IMR-90 (cell line): ENCODE measurements around the gene URB2. TPM values are rescaled to one million over a fixed set of nuclear protein-coding genes. Genes with fewer than 3 reads are reported as not detected.
A peak's percentile ranks its signal among the peaks of the same experiment; 100 is the strongest.

Experiments
- ATAC-seq: fragments of 200-7000 bp; cut with Tn5 transposase; 2 replicates; pipeline ENCODE4 v1.9.1; 2020; ENCODE audit warnings: low read depth, mild to moderate bottlenecking, moderate library complexity
- BruUV-seq: library from RNA; stranded (reverse); fragments of 400-500 nt; replicated peaks from 2 replicates; lab custom pipeline; 2021; lab: Mats Ljungman, UMichigan
- CTCF ChIA-PET: fragments of 300-600 bp; formaldehyde crosslinking; extraction: SDS; loops from one replicate; lab custom pipeline; 2021; ENCODE audit warnings: antibody characterized with exemption; lab: Yijun Ruan, JAX
- POLR2A ChIA-PET: fragments of 300-600 bp; sonication (Branson Sonifier 250); formaldehyde crosslinking; loops from one replicate; lab custom pipeline; 2022; ENCODE audit warnings: antibody characterized with exemption; ENCODE audit not compliant: unreplicated experiment; lab: Charles Lee
- DNase-seq: peaks from one replicate; pipeline ENCODE4 v3.0.0; 2013
- H2AFZ ChIP-seq: replicated peaks from 2 replicates; pipeline ENCODE3; 2013; ENCODE audit warnings: low read length, mild to moderate bottlenecking; ENCODE audit not compliant: poor library complexity
- H2AK5ac ChIP-seq: 2 replicates; pipeline ENCODE4 v1.6.1; 2013; ENCODE audit warnings: low read depth, low read length, inconsistent platforms
- H2AK9ac ChIP-seq: replicated peaks from 2 replicates; pipeline ENCODE3; 2013; ENCODE audit warnings: mild to moderate bottlenecking, low read depth, low read length, moderate library complexity; ENCODE audit not compliant: poor library complexity
- H2BK120ac ChIP-seq: 2 replicates; pipeline ENCODE4 v1.6.1; 2013; ENCODE audit warnings: low read depth, low read length, inconsistent platforms
- H2BK15ac ChIP-seq: 3 replicates; pipeline ENCODE4 v1.6.1; 2013; ENCODE audit warnings: low read depth, low read length, inconsistent platforms
- H2BK20ac ChIP-seq: 2 replicates; pipeline ENCODE4 v1.6.1; 2013; ENCODE audit warnings: low read depth, mild to moderate bottlenecking, inconsistent platforms, low read length, moderate library complexity
- H2BK5ac ChIP-seq: 2 replicates; pipeline ENCODE4 v1.6.1; 2013; ENCODE audit warnings: mild to moderate bottlenecking, low read depth, low read length, inconsistent platforms; ENCODE audit not compliant: poor library complexity, severe bottlenecking
- H3K14ac ChIP-seq: replicated peaks from 2 replicates; pipeline ENCODE4 v1.6.1; 2013; ENCODE audit warnings: low read depth, low read length, inconsistent platforms
- H3K18ac ChIP-seq: 2 replicates; pipeline ENCODE4 v1.6.1; 2013; ENCODE audit warnings: low read depth, low read length, control low read depth
- H3K23ac ChIP-seq: 2 replicates; pipeline ENCODE4 v1.6.1; 2013; ENCODE audit warnings: low read depth, low read length, inconsistent platforms
- H3K27ac ChIP-seq: 2 replicates; pipeline ENCODE4 v1.5.1; 2013; ENCODE audit warnings: mild to moderate bottlenecking, control low read depth, low read length; ENCODE audit not compliant: insufficient read depth
- H3K27me3 ChIP-seq: 2 replicates; pipeline ENCODE4 v1.6.1; 2013; ENCODE audit warnings: low read length; ENCODE audit not compliant: control insufficient read depth, insufficient read depth
- H3K36me3 ChIP-seq: 2 replicates; pipeline ENCODE4 v1.6.1; 2013; ENCODE audit warnings: low read length, mixed read lengths; ENCODE audit not compliant: control insufficient read depth, insufficient read depth
- H3K4ac ChIP-seq: 2 replicates; pipeline ENCODE4 v1.6.1; 2013; ENCODE audit warnings: low read depth, low read length, inconsistent platforms
- H3K4me1 ChIP-seq: 2 replicates; pipeline ENCODE4 v1.6.1; 2013; ENCODE audit warnings: low read length, mixed read lengths; ENCODE audit not compliant: control insufficient read depth, insufficient read depth
- H3K4me2 ChIP-seq: 2 replicates; pipeline ENCODE4 v1.6.1; 2013; ENCODE audit warnings: low read depth, mild to moderate bottlenecking, control low read depth, low read length, moderate library complexity
- H3K4me3 ChIP-seq: 2 replicates; pipeline ENCODE4 v1.5.1; 2013; ENCODE audit warnings: low read depth, mild to moderate bottlenecking, control low read depth, low read length, moderate library complexity; ENCODE audit not compliant: insufficient read depth
- H3K56ac ChIP-seq: 2 replicates; pipeline ENCODE4 v1.6.1; 2013; ENCODE audit warnings: low read length, inconsistent platforms; ENCODE audit not compliant: insufficient read depth; ENCODE audit errors: extremely low read depth
- H3K79me1 ChIP-seq, 2 experiments: 2 replicates each; pipeline ENCODE4 v1.6.1; 2013; ENCODE audit warnings: low read length in 2 of 2, inconsistent platforms in 1 of 2, low read depth in 1 of 2
- H3K9ac ChIP-seq: 2 replicates; pipeline ENCODE4 v1.6.1; 2013; ENCODE audit warnings: low read depth, low read length, control low read depth
- H3K9me1 ChIP-seq: 2 replicates; pipeline ENCODE4 v1.6.1; 2013; ENCODE audit warnings: low read length, inconsistent platforms; ENCODE audit not compliant: insufficient read depth
- H3K9me3 ChIP-seq: 2 replicates; pipeline ENCODE4 v1.6.1; 2013; ENCODE audit warnings: low read length; ENCODE audit not compliant: control insufficient read depth, insufficient read depth
- H4K20me1 ChIP-seq: 2 replicates; pipeline ENCODE4 v1.6.1; 2013; ENCODE audit warnings: low read length, inconsistent platforms; ENCODE audit not compliant: insufficient read depth
- H4K5ac ChIP-seq: 2 replicates; pipeline ENCODE4 v1.6.1; 2013; ENCODE audit warnings: mild to moderate bottlenecking, low read depth, low read length, control low read depth
- H4K8ac ChIP-seq, 2 experiments: 2 replicates each; pipeline ENCODE4 v1.6.1; 2013; ENCODE audit warnings: low read depth in 2 of 2, low read length in 2 of 2, control low read depth in 1 of 2, inconsistent platforms in 1 of 2
- H4K91ac ChIP-seq: 2 replicates; pipeline ENCODE4 v1.6.1; 2013; ENCODE audit warnings: low read depth, low read length, inconsistent platforms; ENCODE audit not compliant: insufficient read depth
- FOS ChIP-seq: fragments of 150-350 bp; IDR thresholded peaks from 2 replicates; pipeline ENCODE4 v1.6.1; 2016; ENCODE audit warnings: low read depth, low read length
- RFX5 ChIP-seq: IDR thresholded peaks from 2 replicates; pipeline ENCODE4 v1.8.0; 2012; ENCODE audit warnings: low read depth, mild to moderate bottlenecking, low read length, moderate library complexity
- WGBS, 2 experiments: methylation state at CpG; one replicate each; pipeline versions ENCODE4 v1.1.5 to v1.1.7; 2013; ENCODE audit warnings: missing lambda C conversion rate in 2 of 2; ENCODE audit not compliant: insufficient read length in 1 of 2; ENCODE audit errors: extremely low coverage in 2 of 2; 5-methylcytosine and 5-hydroxymethylcytosine counted together
- dilution Hi-C: fragments of 300-500 bp; cut with HindIII; formaldehyde crosslinking; loops from one replicate; pipeline ENCODE4 v1.14.3; 2018; ENCODE audit warnings: low sequenced_read_pairs; ENCODE audit not compliant: unreplicated experiment
- in situ Hi-C: fragments of 300-500 bp; cut with MboI; formaldehyde crosslinking; loops from 3 replicates; pipeline ENCODE4 v1.14.3; 2019; ENCODE audit warnings: low sequenced_read_pairs, inconsistent platforms, mixed read lengths
- intact Hi-C: fragments of 100-400 bp; cut with micrococcal nuclease; formaldehyde crosslinking; loops from 2 replicates; pipeline ENCODE4 v1.10.0; 2022
- polyA plus RNA-seq, 3 experiments: library from polyadenylated mRNA; depleted of rRNA; stranded (reverse); fragments of >200 nt; gene quantifications; 2 replicates each; pipeline ENCODE4 v1.2.3, GENCODE V29; 2012; ENCODE audit warnings: low replicate concordance in 1 of 3
- total RNA-seq: library from RNA; depleted of rRNA; stranded (reverse); fragments of >200 nt; gene quantifications from 2 replicates; pipeline ENCODE4 v1.2.3, GENCODE V29; 2012
- TF ChIP-seq, protein P1 (sequence below): conservative IDR thresholded peaks from 2 replicates; pipeline ENCODE4 v1.5.1; 2012; ENCODE audit warnings: mild to moderate bottlenecking, low read depth, low read length, improper control_type of control experiment

URB2 gene
- total and polyA plus RNA-seq, 2 of the 4 experiments (the other 2 are of a cell fraction) = 5.9 to 15.4 TPM

DNA sequence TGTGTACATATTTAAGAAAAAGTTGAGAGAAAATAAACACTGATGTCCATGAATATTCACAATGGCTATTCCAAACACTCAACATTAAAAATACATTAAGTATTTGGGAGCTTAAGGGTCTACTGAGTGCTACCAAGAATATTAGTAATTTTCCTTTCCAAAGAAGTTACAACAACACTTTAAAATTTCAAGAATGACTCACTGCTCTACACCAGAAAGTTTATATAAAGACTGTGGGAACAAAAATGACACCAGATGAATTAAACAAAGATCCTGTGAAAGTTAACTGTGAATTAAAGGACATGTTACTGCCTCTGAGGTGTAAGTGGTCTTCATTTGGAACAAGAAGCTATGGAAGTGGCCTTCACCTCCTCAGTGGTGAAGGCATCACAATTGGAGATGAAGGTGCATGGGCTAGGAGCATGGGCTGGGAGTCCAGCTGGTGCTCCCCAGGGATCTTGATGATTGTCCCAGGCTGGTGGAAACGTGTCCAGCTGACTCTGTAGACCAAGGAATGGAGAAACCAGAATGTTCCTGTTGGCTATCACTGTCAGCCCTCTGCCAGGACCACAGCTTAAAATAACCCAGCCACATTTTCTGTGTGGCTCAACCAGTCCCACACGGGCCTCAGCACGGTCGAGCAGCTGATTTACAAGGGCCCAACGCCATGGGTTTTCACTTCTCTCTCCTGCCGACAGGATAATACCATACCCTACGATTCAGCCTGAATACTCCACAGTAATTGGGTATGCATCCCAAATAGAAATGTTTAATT is 28.9 kb upstream of the URB2 start:
- Histone ChIP-seq H2BK20ac (peak overlapping the region; percentile 78), H3K4me2 (no peak overlapping the region), H4K91ac (no peak overlapping the region), H3K23ac (peak overlapping the region; percentile 88; the same call in 1 of the 2 replicates), H3K4me3 (no peak overlapping the region), H2AFZ (peak overlapping the region; percentile 70), H3K27ac (peak overlapping the region; percentile 57), H3K14ac (no peak overlapping the region; the same call in 1 of the 2 replicates), H4K20me1 (peaks cover 9% of the 10 kb centered on the region), H3K4ac (peak overlapping the region; percentile 33), H2AK5ac (peak overlapping the region; percentile 54; the same call in 1 of the 2 replicates), H3K36me3 (peaks cover 23% of the 10 kb centered on the region), H3K9me3 (no peaks in the 10 kb centered on the region), H4K8ac (0 out of 4 replicates have a peak overlapping the region, but pooled peaks of 1 of the 2 experiments have one; percentile 26), H3K9ac (no peak overlapping the region), H2AK9ac (peak overlapping the region; percentile 11), H2BK5ac (peak overlapping the region; percentile 43), H3K18ac (no peak overlapping the region), H3K4me1 (peaks cover 10% of the 10 kb centered on the region), H4K5ac (no peak overlapping the region), H3K56ac (no peak overlapping the region), H3K9me1 (peaks cover 11% of the 10 kb centered on the region), H3K79me1 (peaks cover 32 to 52% of the 10 kb centered on the region in 2 experiments), H2BK15ac (no peak overlapping the region), H2BK120ac (peak overlapping the region; percentile 11; the same call in 1 of the 2 replicates), H3K27me3 (no peaks in the 10 kb centered on the region)
- POLR2A ChIA-PET = no interaction called here
- BruUV-seq = no TSS peak
- DNase-seq (peak; percentile 84), ATAC-seq (peak; percentile 83)
- TF ChIP-seq FOS (peak; percentile 79), RFX5 (no peak)
- TF ChIP-seq, protein P1, sequence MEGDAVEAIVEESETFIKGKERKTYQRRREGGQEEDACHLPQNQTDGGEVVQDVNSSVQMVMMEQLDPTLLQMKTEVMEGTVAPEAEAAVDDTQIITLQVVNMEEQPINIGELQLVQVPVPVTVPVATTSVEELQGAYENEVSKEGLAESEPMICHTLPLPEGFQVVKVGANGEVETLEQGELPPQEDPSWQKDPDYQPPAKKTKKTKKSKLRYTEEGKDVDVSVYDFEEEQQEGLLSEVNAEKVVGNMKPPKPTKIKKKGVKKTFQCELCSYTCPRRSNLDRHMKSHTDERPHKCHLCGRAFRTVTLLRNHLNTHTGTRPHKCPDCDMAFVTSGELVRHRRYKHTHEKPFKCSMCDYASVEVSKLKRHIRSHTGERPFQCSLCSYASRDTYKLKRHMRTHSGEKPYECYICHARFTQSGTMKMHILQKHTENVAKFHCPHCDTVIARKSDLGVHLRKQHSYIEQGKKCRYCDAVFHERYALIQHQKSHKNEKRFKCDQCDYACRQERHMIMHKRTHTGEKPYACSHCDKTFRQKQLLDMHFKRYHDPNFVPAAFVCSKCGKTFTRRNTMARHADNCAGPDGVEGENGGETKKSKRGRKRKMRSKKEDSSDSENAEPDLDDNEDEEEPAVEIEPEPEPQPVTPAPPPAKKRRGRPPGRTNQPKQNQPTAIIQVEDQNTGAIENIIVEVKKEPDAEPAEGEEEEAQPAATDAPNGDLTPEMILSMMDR = no peak
- intact Hi-C loops (no loop called here), in situ Hi-C loops (no loop called here), dilution Hi-C loops (no loop called here)
- CTCF ChIA-PET = interaction anchor here (2.3 kb wide), 1 partner anchor 38 kb away, joined by 7 read pairs; the partner anchor contains the start of gene ABCB10
- WGBS, 2 experiments = 40% methylated on average over 1 of the region's 7 CpGs; no CpG with 5 or more reads in 1 of the 2 experiments
